ENCODE data around the gene PRDM5.

The PRDM5 gene

GRCh38 chr4:120680647-120681228 lies 241.8 kb downstream of the PRDM5 start:
- TF ChIP-seq CTCF (conservative IDR thresholded peaks at IDR 0.05; ENCODE audit: low read depth, low read length), result no peak
- H3K4me3 ChIP-seq (ENCODE audit: low read depth, low read length), result no peak overlapping the region
- DNase-seq (ENCODE audit: low read depth), result no peak

- DNase-seq (ENCODE audit: low read depth), result no peak
- no peak for TF ChIP-seq CTCF (conservative IDR thresholded peaks at IDR 0.05; ENCODE audit: low read depth, low read length)
- H3K4me3 ChIP-seq (ENCODE audit: low read depth, low read length), result no peak overlapping the region
Observed at GRCh38 chr4:120673696-120674095, 248.8 kb downstream of the PRDM5 start.

GRCh38 chr4:120672558-120673147 lies 249.9 kb downstream of the PRDM5 start:
- DNase-seq (ENCODE audit: low read depth), result no peak
- H3K4me3 ChIP-seq (ENCODE audit: low read depth, low read length), result no peak overlapping the region
- no peak for TF ChIP-seq CTCF (conservative IDR thresholded peaks at IDR 0.05; ENCODE audit: low read depth, low read length)

- H3K4me3 ChIP-seq (ENCODE audit: low read depth, low read length), result no peak overlapping the region
- DNase-seq (ENCODE audit: low read depth), result no peak
- TF ChIP-seq CTCF (conservative IDR thresholded peaks at IDR 0.05; ENCODE audit: low read depth, low read length), result no peak
Observed at GRCh38 chr4:120672076-120672475, 250.4 kb downstream of the PRDM5 start.

- no peak for DNase-seq (ENCODE audit: low read depth)
- no peak for TF ChIP-seq CTCF (conservative IDR thresholded peaks at IDR 0.05; ENCODE audit: low read depth, low read length)
- no peak overlapping the region for H3K4me3 ChIP-seq (ENCODE audit: low read depth, low read length)
Observed at GRCh38 chr4:120671538-120671937, 251.0 kb downstream of the PRDM5 start.

GRCh38 chr4:120667102-120667501 lies 255.4 kb downstream of the PRDM5 start:
- no peak for DNase-seq (ENCODE audit: low read depth)
- H3K4me3 ChIP-seq (ENCODE audit: low read depth, low read length), result no peak overlapping the region
- no peak for TF ChIP-seq CTCF (conservative IDR thresholded peaks at IDR 0.05; ENCODE audit: low read depth, low read length)

GRCh38 chr4:120664851-120665250 lies 257.7 kb downstream of the PRDM5 start:
- TF ChIP-seq CTCF (conservative IDR thresholded peaks at IDR 0.05; ENCODE audit: low read depth, low read length), result no peak
- DNase-seq (ENCODE audit: low read depth), result no peak

More at GRCh38 chr4:120664851-120665250, 257.7 kb downstream of the PRDM5 start:
- H3K4me3 ChIP-seq (ENCODE audit: low read depth, low read length), result no peak overlapping the region
